HG02798 (cell line): ENCODE results near the gene LIN37.
"Not testable (repeated sequence)": the region's sequence is repeated elsewhere in the genome, so short reads cannot be mapped to it uniquely, and the experiment has no call there.

Experiments used
- ATAC-seq: cut with Tn5 transposase; IDR thresholded peaks from one replicate; pipeline ENCODE4 v1.9.1; 2021; ENCODE audit warnings: mild to moderate bottlenecking; ENCODE audit not compliant: unreplicated experiment, poor library complexity

The LIN37 gene

DNA sequence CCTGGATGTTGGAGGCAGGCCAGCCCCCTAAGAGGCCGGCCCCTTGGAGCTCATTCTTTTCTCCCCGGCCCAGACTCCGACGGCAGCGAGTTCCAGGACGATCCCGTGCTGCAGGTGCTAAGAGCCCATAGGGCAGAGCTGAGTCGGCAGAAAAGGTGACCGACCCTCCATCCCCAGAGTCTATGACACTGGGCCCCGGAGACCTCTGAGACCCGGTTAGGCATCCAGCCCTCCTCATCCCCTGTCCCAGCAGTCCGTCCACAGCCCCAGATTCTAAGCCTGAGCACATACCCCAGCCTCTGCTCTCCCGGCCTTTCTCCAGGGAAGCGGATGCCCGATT lies 19.7 kb downstream of the LIN37 start:
- no peak for ATAC-seq

GRCh38 chr19:35772362-35772761 lies 24.0 kb downstream of the LIN37 start:
- not testable (repeated sequence) for ATAC-seq

DNA sequence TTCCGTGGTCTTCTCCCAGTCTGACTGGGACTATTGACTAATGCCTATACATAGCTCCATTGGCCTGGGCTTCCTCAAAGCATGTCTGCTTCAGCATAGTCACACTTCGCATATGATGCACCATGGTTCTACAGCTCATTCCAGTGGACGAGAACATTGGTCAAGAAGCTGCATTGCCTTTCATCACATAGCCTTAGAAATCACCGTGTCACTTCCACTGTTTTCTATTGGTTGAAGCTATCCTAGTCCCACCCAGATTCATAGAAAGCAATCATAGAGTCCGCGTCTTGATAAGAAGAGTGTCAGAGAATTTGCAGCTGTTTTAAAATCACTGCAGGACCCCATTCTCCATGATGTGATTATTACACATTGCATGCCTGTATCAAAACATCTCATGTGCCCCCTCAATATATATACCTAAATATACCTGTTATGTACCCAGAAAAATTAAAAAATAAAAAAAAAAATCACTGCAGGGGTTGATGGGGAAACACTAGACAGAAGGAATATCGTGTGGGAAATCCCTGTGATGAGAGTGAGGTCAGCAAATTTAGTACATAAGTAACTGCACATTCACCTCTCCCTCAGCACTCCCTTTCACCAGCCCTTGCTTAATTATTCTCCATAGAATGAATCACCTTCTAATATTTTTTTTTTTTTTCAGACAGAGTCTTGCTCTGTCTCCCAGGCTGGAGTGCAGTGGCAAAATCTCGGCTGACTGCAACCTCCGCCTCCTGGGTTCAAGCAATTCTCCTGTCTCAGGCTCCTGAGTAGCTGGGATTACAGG lies 24.8 kb downstream of the LIN37 start:
- ATAC-seq: no peak

- no peak for ATAC-seq
Measured at GRCh38 chr19:35774274-35775045, 26.1 kb downstream of the LIN37 start.

DNA sequence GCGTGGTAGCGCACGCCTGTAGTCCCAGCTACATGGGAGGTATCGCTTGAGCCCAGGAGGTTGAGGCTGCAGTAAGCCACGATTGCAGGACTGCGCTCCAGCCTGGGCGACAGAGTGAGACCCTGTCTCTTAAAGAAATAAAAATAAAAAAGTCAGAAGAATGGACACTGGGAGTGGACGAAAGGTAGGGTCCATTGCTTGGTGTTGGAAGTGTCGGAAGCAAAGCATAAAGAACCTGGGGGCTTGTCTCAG lies 26.6 kb downstream of the LIN37 start:
- no peak for ATAC-seq

DNA sequence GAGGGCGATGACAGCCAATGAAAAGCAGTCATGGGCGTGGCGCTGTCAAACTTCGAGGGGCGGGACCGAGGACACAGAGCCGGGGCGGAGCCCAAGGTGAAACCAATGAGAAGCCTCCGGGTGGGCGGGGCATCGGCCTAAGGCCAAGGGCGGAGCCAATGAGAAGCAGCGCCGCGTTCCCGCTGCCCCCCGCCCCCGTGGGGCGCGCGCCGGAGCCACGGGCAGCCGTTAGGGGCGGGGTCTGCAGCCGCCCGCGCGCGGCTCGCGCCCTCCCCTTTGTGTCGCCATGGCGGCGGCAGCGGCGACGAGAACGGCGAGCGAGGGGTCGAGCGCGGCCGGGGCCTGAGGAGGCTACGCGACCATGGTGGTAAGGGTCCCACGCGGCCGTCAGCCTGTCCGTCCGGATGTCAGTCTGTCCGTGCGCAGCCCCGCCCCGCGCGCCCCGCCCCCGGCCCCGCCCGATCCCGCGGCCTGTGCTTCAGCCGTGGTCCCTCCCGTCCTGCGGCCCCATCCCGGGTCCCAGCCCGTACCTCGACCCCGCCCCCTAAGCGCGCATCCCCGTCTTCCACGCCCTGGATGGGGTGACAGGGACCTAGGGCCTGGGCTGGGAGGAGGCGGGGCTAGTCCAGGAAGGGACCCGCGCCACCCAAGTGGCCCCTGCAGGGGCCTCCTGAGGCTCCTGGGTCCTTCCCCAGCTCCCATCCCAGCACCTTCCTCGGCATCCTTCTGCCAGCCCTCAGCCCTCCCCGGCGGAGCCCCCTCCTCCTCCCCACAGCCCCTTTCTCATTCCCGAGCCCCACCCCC lies 27.1 kb downstream of the LIN37 start, which contains the start of gene ARHGAP33:
Gene ARHGAP33, plus strand, starts transcription at position 267 of the 804 bp plus-strand sequence. Its CDS starts 95 bp downstream, at position 362.
- peak; percentile 98 for ATAC-seq

- no peak for ATAC-seq
Measured at GRCh38 chr19:35776102-35776788, 27.9 kb downstream of the LIN37 start.

DNA sequence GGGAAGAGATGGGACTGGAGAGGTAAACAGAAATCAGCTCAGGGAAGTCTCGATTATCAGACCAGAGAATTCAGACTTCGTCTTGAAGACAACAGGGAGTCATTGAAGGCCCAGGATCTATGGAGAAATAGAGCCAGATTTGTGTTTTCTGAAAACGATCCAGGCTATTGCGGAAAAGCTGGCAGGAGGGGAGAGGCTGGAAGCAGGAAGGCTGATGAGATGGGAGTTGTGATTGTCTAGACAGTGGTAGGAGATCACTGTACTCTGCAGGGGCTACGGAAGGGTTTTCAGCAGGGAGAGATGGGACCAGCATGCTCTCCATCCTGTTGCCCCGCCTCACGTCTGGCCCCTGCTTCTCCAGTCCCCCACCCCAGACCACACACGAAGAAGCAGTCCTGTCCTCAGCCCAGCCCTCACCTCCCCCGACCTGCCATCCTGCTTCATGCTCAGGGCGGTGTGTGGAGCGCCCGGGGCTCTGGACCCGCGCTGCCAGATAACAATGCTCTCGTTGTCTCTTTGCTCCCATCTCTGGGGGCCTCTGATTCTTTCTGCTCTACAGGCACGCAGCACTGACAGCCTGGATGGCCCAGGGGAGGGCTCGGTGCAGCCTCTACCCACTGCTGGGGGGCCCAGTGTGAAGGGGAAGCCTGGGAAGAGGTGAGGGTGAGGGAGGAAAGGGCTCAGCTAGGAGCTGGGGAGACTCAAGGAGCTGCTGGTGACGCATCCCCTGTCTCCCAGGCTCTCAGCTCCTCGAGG lies 28.9 kb downstream of the LIN37 start:
- no peak for ATAC-seq

- no peak for ATAC-seq
Measured at GRCh38 chr19:35777961-35778360, 29.6 kb downstream of the LIN37 start.

DNA sequence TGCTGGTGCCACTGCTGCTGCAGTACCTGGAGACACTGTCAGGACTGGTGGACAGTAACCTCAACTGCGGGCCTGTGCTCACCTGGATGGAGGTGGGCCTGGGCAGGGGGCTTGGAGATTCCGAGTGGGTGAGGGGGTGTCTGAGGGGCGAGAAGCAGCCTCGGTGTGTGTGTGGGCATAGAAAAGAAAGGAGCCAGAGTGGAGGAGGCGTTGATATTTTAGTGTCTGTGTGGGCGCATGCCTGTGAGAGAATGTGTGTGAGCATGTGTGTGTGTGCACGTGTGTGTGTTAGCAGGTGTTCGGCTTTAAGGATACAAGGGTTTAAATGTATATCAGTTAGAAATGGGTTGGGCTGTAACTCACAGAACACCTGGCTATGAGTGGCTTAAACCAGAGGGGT lies 30.7 kb downstream of the LIN37 start:
- no peak for ATAC-seq

DNA sequence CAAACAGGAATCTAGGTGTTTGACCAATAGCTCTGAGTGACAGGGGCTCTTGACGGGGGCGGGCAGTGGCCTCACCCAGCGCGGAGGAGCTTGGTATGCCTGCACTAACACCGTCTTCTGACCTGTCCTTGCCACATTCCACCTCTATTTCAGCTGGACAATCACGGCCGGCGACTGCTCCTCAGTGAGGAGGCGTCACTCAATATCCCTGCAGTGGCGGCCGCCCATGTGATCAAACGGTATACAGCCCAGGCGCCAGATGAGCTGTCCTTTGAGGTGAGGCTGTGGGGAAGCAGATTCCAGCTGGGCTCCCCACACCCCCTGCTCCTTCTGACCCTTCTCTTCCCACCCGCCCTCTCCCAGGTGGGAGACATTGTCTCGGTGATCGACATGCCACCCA lies 31.7 kb downstream of the LIN37 start:
- ATAC-seq: no peak

GRCh38 chr19:35780717-35781116 lies 32.3 kb downstream of the LIN37 start:
- no peak for ATAC-seq

DNA sequence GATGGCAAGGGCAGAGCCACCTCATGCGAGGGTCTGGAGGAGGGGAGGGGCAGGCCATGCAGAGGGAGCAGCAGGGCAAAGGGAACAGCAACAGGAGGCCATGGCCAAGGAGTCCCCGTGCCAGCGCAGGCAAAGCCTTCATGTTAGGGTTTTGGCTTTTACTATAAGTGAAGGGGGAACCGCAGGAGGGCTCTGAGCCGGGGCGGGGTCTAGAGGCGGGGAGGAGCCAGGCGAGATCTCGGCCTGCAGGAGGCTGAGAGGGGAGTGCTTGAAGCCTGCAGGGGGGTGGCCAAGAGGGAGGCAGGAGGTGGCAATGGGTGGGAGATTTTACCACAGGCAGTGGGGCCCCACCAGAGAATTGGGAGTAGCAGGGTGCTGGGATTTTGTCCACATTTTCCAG lies 33.3 kb downstream of the LIN37 start:
- no peak for ATAC-seq

DNA sequence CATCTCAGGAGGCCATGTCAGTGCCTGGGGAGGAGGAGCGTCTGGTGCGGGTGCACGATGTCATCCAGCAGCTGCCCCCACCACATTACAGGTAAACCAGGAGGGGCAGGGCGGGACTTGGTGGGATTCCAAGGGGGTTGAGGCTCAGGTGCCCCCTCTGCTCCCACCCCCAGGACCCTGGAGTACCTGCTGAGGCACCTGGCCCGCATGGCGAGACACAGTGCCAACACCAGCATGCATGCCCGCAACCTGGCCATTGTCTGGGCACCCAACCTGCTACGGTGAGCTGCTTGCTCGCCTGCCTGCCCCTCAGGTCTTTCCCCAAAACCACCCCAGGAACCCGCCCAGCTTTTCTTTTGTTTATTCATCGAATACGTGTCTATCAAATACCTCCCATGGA lies 34.2 kb downstream of the LIN37 start:
- no peak for ATAC-seq

- ATAC-seq: no peak
Measured at GRCh38 chr19:35783469-35784434, 35.4 kb downstream of the LIN37 start.

DNA sequence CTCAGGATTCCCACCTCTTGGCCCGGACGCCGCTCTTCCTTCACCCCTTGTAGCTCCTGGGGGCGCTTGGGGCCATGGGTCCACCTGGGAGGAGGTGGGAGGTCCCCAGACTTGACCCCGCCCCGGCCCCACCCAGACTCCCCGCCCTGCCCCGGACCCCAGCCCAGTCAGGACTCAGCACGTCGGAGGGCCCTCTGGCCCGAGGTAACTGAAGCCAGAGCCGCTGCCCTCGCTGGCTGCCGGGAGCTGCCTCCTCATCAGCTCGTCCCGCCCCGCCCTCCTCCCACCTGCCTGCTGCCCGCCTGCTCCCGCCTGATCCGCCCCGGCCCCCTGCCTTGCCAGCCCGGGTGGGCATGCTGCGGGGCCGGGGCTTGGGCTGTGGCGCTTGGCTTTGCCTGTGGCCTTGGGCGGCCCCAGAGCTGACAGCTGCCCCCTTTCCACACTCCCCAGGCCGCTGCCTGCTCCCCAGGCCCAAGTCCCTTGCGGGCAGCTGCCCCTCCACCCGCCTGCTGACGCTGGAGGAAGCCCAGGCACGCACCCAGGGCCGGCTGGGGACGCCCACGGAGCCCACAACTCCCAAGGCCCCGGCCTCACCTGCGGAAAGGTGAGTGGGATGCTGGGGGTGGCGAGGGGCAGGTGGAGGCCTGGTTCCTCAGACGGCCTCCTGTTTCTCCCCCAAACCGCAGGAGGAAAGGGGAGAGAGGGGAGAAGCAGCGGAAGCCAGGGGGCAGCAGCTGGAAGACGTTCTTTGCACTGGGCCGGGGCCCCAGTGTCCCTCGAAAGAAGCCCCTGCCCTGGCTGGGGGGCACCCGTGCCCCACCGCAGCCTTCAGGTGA lies 36.3 kb downstream of the LIN37 start:
- ATAC-seq: no peak

DNA sequence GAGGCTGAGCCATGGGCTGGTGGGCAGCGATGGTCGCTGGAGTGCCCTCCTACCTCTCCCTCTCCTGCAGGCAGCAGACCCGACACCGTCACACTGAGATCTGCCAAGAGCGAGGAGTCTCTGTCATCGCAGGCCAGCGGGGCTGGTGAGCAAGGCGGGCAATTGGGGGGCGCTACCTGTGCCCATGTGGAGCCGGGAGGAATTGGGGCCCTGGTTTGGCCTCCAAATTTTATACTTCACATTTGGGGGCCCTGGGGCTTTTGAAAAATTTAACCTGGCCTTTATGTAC lies 36.9 kb downstream of the LIN37 start:
- ATAC-seq: no peak
